B cell (primary cell): ENCODE measurements around the gene GRHPR.

ENCODE experiments used
- EZH2 ChIP-seq: IDR thresholded peaks from 2 replicates; pipeline ENCODE4 v1.6.1; 2012; ENCODE audit warnings: borderline replicate concordance, low read depth, mild to moderate bottlenecking, moderate library complexity, low read length; ENCODE audit not compliant: insufficient read depth, poor library complexity, severe bottlenecking
- TF ChIP-seq, protein P1 (sequence below): fragments of 200-600 bp; IDR thresholded peaks from one replicate; pipeline ENCODE4 v1.8.0; 2022; ENCODE audit warnings: antibody characterized with exemption, mild to moderate bottlenecking

DNA sequence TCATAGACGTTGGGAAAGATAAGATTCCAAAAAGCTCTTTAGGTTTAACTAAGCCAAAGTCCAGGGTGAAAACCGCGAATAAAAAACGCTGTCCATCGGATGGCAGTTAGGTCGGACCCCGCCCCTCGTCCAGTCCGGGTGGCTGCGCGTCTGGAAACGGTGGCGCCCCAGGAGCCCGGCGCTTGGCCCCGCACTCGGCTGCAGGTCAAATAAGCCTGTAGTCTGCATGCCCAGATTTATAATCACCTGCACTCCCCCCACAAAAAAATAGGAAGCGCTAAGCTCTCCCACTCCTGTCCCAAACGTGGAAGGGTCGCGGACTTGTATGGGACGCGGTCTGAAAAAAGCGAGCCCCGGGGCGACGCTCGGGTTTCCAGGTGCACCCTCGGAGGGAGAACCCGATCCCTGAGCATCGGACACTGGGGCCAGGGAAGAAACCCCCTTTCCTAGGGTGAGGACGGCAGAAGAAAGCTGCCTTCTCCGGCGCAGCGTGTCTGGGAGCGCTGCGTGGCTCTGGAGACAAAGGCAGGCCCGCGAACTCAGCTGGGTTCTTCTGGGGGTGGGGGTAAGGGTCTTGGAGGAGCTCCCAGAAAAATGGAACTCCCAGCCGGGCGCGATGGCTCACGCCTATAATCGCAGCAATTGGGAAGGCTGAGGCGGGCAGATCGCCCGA lies 43.7 kb downstream of the GRHPR start:
- TF ChIP-seq, protein P1, sequence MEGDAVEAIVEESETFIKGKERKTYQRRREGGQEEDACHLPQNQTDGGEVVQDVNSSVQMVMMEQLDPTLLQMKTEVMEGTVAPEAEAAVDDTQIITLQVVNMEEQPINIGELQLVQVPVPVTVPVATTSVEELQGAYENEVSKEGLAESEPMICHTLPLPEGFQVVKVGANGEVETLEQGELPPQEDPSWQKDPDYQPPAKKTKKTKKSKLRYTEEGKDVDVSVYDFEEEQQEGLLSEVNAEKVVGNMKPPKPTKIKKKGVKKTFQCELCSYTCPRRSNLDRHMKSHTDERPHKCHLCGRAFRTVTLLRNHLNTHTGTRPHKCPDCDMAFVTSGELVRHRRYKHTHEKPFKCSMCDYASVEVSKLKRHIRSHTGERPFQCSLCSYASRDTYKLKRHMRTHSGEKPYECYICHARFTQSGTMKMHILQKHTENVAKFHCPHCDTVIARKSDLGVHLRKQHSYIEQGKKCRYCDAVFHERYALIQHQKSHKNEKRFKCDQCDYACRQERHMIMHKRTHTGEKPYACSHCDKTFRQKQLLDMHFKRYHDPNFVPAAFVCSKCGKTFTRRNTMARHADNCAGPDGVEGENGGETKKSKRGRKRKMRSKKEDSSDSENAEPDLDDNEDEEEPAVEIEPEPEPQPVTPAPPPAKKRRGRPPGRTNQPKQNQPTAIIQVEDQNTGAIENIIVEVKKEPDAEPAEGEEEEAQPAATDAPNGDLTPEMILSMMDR = no peak
- TF ChIP-seq EZH2 = no peak
